DND-41 (cell line): ENCODE data around the gene CYP26C1.

Source experiments
- ATAC-seq: fragments of 200-7000 bp; cut with Tn5 transposase; 3 replicates; pipeline ENCODE4 v1.9.1; 2021; ENCODE audit warnings: low read depth; ENCODE audit not compliant: insufficient read depth
- DNase-seq: peaks from one replicate; pipeline ENCODE4 v3.0.0-alpha.2; 2020
- H2AFZ ChIP-seq: 2 replicates; pipeline ENCODE4 v1.6.0; 2012; ENCODE audit warnings: low read depth, low read length
- H3K27ac ChIP-seq: 2 replicates; pipeline ENCODE4 v1.5.1; 2012; ENCODE audit warnings: low read length, inconsistent platforms
- H3K27me3 ChIP-seq: fragments of 200-600 bp; sonication (generic); 2 replicates; pipeline ENCODE4 v1.6.0; 2012; ENCODE audit warnings: low read length, mild to moderate bottlenecking, inconsistent platforms; ENCODE audit not compliant: insufficient read depth, poor library complexity
- H3K36me3 ChIP-seq: 2 replicates; pipeline ENCODE4 v1.5.1; 2012; ENCODE audit warnings: low read length, inconsistent platforms; ENCODE audit not compliant: insufficient read depth
- H3K4me1 ChIP-seq: 2 replicates; pipeline ENCODE4 v1.5.1; 2012; ENCODE audit warnings: mild to moderate bottlenecking, low read length; ENCODE audit not compliant: insufficient read depth
- H3K4me2 ChIP-seq: 2 replicates; pipeline ENCODE4 v1.6.0; 2012; ENCODE audit warnings: mild to moderate bottlenecking, moderate library complexity, low read length, inconsistent platforms; ENCODE audit not compliant: insufficient read depth
- H3K4me3 ChIP-seq, 2 experiments: fragments of 200-600 bp in 1 of 2; shearing (Covaris generic) in 1 of 2; 2 replicates each; pipeline ENCODE4 v1.5.1; 2012 to 2016; ENCODE audit warnings: inconsistent platforms in 2 of 2, low read length in 2 of 2, mild to moderate bottlenecking in 2 of 2, low read depth in 1 of 2, moderate library complexity in 1 of 2
- H3K79me2 ChIP-seq: 2 replicates; pipeline ENCODE4 v1.6.0; 2012; ENCODE audit warnings: low read length, inconsistent platforms; ENCODE audit not compliant: insufficient read depth
- H3K9ac ChIP-seq: 2 replicates; pipeline ENCODE4 v1.6.0; 2012; ENCODE audit warnings: low read depth, mild to moderate bottlenecking, inconsistent platforms, low read length, moderate library complexity
- H3K9me3 ChIP-seq: 2 replicates; pipeline ENCODE4 v1.5.1; 2012; ENCODE audit warnings: low read length, moderate library complexity, mild to moderate bottlenecking, inconsistent platforms; ENCODE audit not compliant: insufficient read depth, severe bottlenecking
- H4K20me1 ChIP-seq: 2 replicates; pipeline ENCODE4 v1.6.0; 2012; ENCODE audit warnings: low read length; ENCODE audit not compliant: insufficient read depth
- EZH2 ChIP-seq: IDR thresholded peaks from 3 replicates; pipeline ENCODE4 v1.6.1; 2012; ENCODE audit warnings: borderline replicate concordance, low read depth, mild to moderate bottlenecking, moderate library complexity, low read length, inconsistent platforms; ENCODE audit not compliant: severe bottlenecking
- TF ChIP-seq, protein P1 (sequence below): IDR thresholded peaks from 2 replicates; pipeline ENCODE4 v1.5.1; 2012; ENCODE audit warnings: borderline replicate concordance, low read length, moderate library complexity, mild to moderate bottlenecking; ENCODE audit not compliant: poor library complexity, severe bottlenecking; ENCODE audit errors: extremely low read depth

CYP26C1 gene

DNA sequence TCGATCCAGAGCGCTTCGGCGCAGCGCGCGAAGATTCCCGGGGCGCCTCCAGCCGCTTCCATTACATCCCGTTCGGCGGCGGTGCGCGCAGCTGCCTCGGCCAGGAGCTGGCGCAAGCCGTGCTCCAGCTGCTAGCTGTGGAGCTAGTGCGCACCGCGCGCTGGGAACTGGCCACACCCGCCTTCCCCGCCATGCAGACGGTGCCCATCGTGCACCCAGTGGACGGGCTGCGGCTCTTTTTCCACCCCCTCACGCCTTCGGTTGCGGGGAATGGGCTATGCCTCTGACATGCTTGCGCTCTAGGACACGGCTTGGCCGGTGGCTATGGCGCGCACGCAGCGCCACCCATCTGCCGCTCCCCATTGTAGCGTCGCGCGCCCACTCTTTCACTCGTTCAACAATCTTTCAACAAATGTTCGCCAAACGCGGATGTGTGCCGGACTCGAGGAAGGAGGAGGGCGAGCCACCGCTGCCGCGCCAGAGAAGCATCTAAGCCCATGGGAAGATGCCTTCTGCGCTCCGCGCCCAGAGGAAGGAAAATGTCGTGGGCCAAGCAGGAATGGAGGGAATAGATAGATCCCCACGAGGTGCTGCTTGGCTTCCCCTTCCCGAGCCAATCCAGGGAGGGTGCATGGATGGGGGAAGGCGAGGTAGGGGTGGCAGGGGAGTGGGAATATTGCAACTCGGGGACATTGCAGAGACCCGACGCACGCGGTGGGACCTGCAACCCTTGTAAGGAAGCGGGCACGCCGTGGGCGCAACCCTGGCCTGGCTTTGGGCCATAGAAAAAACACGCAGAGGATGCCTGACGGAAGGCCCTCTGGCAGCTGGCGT lies 8.0 kb downstream of the CYP26C1 start:
- Histone ChIP-seq H2AFZ (no peak overlapping the region), H3K79me2 (no peaks in the 10 kb centered on the region), H3K4me3 (no peak overlapping the region), H3K9me3 (no peaks in the 10 kb centered on the region), H3K27me3 (no peaks in the 10 kb centered on the region), H3K27ac (no peak overlapping the region), H4K20me1 (no peaks in the 10 kb centered on the region), H3K4me2 (no peak overlapping the region), H3K4me1 (no peaks in the 10 kb centered on the region), H3K36me3 (peaks cover 5% of the 10 kb centered on the region; the same call in 1 of the 2 replicates), H3K9ac (no peak overlapping the region)
- TF ChIP-seq, protein P1, sequence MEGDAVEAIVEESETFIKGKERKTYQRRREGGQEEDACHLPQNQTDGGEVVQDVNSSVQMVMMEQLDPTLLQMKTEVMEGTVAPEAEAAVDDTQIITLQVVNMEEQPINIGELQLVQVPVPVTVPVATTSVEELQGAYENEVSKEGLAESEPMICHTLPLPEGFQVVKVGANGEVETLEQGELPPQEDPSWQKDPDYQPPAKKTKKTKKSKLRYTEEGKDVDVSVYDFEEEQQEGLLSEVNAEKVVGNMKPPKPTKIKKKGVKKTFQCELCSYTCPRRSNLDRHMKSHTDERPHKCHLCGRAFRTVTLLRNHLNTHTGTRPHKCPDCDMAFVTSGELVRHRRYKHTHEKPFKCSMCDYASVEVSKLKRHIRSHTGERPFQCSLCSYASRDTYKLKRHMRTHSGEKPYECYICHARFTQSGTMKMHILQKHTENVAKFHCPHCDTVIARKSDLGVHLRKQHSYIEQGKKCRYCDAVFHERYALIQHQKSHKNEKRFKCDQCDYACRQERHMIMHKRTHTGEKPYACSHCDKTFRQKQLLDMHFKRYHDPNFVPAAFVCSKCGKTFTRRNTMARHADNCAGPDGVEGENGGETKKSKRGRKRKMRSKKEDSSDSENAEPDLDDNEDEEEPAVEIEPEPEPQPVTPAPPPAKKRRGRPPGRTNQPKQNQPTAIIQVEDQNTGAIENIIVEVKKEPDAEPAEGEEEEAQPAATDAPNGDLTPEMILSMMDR = no peak
- no peak for TF ChIP-seq EZH2
- no peak for DNase-seq
- no peak for ATAC-seq

GRCh38 chr10:93069245-93069561 lies 8.6 kb downstream of the CYP26C1 start:
- no peaks in the 10 kb centered on the region for H3K79me2 ChIP-seq

GRCh38 chr10:93070378-93071176 lies 10.0 kb downstream of the CYP26C1 start:
- DNase-seq = no peak
- no peak overlapping the region for H3K9ac ChIP-seq
- H3K4me2 ChIP-seq = no peak overlapping the region
- H3K4me3 ChIP-seq = no peak overlapping the region
- H3K4me1 ChIP-seq = no peaks in the 10 kb centered on the region
- H3K27me3 ChIP-seq = peaks cover 4% of the 10 kb centered on the region
- H4K20me1 ChIP-seq = no peaks in the 10 kb centered on the region
- TF ChIP-seq EZH2 = no peak
- TF ChIP-seq, protein P1 = no peak
- no peaks in the 10 kb centered on the region for H3K79me2 ChIP-seq
- no peaks in the 10 kb centered on the region for H3K36me3 ChIP-seq
- no peaks in the 10 kb centered on the region for H3K9me3 ChIP-seq
- no peak overlapping the region for H3K27ac ChIP-seq
- no peak overlapping the region for H2AFZ ChIP-seq
- no peak for ATAC-seq

More at GRCh38 chr10:93069245-93069561, 8.6 kb downstream of the CYP26C1 start:
- Histone ChIP-seq H3K4me3 (no peak overlapping the region), H4K20me1 (no peaks in the 10 kb centered on the region), H3K4me1 (no peaks in the 10 kb centered on the region), H3K27ac (no peak overlapping the region), H3K27me3 (peaks cover 2% of the 10 kb centered on the region), H2AFZ (no peak overlapping the region), H3K9ac (no peak overlapping the region), H3K9me3 (no peaks in the 10 kb centered on the region), H3K36me3 (peaks cover 5% of the 10 kb centered on the region; the same call in 1 of the 2 replicates), H3K4me2 (no peak overlapping the region)
- DNase-seq = no peak
- no peak for TF ChIP-seq EZH2
- TF ChIP-seq, protein P1 = no peak
- no peak for ATAC-seq
